Measurements from ENCODE around the gene ZFP90.

DNA sequence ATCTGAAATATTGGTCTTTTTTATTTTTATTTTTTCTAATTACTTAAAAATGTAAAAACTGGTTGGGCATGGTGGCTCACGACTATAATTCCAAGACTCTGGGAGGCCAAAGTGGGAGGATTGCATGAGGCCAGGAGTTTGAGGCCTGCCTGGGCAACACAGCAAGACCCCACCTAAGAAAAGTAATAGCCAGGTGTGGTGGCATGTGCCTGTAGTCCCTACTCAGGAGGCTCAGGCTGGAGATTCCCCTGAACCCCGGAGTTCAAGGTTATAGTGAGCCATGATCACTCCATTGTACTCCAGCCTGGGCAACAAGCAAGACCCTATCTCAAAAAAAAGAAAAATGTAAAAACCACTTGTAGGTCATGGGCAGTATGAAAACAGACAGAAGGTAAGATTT is 69.2 kb downstream of the ZFP90 start:
- no peak for TF ChIP-seq ARNT (IDR thresholded peaks at IDR 0.05)
- TF ChIP-seq, protein P1, sequence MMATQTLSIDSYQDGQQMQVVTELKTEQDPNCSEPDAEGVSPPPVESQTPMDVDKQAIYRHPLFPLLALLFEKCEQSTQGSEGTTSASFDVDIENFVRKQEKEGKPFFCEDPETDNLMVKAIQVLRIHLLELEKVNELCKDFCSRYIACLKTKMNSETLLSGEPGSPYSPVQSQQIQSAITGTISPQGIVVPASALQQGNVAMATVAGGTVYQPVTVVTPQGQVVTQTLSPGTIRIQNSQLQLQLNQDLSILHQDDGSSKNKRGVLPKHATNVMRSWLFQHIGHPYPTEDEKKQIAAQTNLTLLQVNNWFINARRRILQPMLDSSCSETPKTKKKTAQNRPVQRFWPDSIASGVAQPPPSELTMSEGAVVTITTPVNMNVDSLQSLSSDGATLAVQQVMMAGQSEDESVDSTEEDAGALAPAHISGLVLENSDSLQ (IDR thresholded peaks at IDR 0.05), result no peak
- no peak for TF ChIP-seq TARDBP (IDR thresholded peaks at IDR 0.05)
- TF ChIP-seq ZNF384 (IDR thresholded peaks at IDR 0.05), result no peak

All from HEK293T (cell line).